Activated B cell treated with CpG ODN at 0.5 μM for 24 hours (primary cell): ENCODE data around the gene TMEM217. TPM values are rescaled to one million over a fixed set of nuclear protein-coding genes. Genes with fewer than 3 reads are reported as not detected.

Experiments used
- ATAC-seq: fragments of 200-7000 bp; cut with Tn5 transposase; one replicate; pipeline ENCODE4 v1.10.0; 2021; ENCODE audit warnings: low read depth, mild to moderate bottlenecking, moderate library complexity
- CTCF ChIA-PET: fragments of 350-600 bp; sonication (Branson Sonifier 250); formaldehyde crosslinking; loops from one replicate; lab custom pipeline; 2021; ENCODE audit warnings: antibody characterized with exemption; lab: Charles Lee
- POLR2A ChIA-PET: fragments of 350-600 bp; sonication (Branson Sonifier 250); formaldehyde crosslinking; loops from one replicate; lab custom pipeline; 2021; ENCODE audit warnings: antibody characterized with exemption; lab: Charles Lee
- DNase-seq: peaks from one replicate; pipeline ENCODE4 v3.0.0; 2022
- H3K27ac Mint-ChIP-seq: one replicate; pipeline ENCODE4 v1.8.0; 2020; ENCODE audit warnings: mixed read lengths
- H3K27me3 Mint-ChIP-seq: one replicate; pipeline ENCODE4 v1.8.0; 2021; ENCODE audit warnings: mixed read lengths
- H3K36me3 Mint-ChIP-seq: one replicate; pipeline ENCODE4 v1.8.0; 2021; ENCODE audit warnings: low read depth, mixed read lengths
- H3K4me1 Mint-ChIP-seq: one replicate; pipeline ENCODE4 v1.8.0; 2021; ENCODE audit warnings: mixed read lengths
- H3K4me3 Mint-ChIP-seq: one replicate; pipeline ENCODE4 v1.8.0; 2020; ENCODE audit warnings: mild to moderate bottlenecking, mixed read lengths
- H3K9me3 Mint-ChIP-seq: one replicate; pipeline ENCODE4 v1.8.0; 2020; ENCODE audit warnings: mixed read lengths
- intact Hi-C: fragments of 100-400 bp; cut with micrococcal nuclease; formaldehyde crosslinking; loops from one replicate; pipeline ENCODE4 v1.15.1; 2024
- total RNA-seq: library from RNA; stranded (reverse); gene quantifications from 2 replicates; pipeline ENCODE4 v1.2.3, GENCODE V29; 2022
- TF ChIP-seq, protein P1 (sequence below): fragments of 200-600 bp; IDR thresholded peaks from one replicate; pipeline ENCODE4 v1.8.0; 2022; ENCODE audit warnings: antibody characterized with exemption, mild to moderate bottlenecking

TMEM217 gene
- total RNA-seq, 1 donor from 2014 or later: 1.0 TPM

DNA sequence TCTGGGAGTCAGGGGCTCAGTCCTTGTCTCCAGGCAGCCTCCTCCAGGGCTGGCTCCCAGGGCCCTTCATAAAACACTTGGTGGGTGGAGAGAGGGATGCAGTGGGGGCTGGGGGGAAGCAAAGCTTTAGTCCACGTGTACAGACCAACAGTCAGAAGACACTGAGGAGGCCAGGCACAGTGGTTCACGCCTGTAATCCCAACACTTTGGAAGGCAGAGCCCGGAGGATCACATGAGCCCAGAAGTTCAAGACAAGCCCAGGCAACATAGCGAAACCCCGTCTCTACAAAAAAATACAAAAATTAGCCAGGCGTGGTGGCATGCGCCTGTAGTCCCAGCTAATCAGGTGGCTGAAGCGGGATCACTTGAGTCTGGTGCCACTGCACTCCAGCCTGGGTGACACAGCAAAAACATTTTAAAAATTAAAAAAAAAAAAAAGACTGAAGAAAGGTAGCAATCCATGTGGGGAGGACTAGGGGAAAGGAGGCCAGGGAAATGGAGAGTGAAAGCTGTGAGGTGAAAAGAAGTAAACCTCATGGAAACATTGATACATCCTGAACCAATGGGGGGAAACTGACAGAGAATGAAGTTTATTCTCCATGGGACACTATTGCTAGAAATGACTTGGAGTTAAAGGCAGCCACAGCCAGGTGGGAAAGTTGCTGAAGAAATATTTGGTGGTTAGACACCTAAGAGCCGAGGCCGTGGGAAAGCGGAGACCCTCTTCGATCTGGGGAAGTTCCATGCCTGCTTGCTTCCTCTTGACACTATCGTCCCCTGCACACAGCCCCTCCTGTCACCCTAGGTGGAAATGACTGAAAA is 52.6 kb downstream of the TMEM217 start:
- no peak for DNase-seq
- Mint-ChIP-seq H3K4me1 (peaks cover 27% of the 10 kb centered on the region), H3K27me3 (no peaks in the 10 kb centered on the region), H3K9me3 (no peaks in the 10 kb centered on the region), H3K4me3 (no peak overlapping the region), H3K36me3 (no peaks in the 10 kb centered on the region), H3K27ac (no peak overlapping the region)
- TF ChIP-seq, protein P1, sequence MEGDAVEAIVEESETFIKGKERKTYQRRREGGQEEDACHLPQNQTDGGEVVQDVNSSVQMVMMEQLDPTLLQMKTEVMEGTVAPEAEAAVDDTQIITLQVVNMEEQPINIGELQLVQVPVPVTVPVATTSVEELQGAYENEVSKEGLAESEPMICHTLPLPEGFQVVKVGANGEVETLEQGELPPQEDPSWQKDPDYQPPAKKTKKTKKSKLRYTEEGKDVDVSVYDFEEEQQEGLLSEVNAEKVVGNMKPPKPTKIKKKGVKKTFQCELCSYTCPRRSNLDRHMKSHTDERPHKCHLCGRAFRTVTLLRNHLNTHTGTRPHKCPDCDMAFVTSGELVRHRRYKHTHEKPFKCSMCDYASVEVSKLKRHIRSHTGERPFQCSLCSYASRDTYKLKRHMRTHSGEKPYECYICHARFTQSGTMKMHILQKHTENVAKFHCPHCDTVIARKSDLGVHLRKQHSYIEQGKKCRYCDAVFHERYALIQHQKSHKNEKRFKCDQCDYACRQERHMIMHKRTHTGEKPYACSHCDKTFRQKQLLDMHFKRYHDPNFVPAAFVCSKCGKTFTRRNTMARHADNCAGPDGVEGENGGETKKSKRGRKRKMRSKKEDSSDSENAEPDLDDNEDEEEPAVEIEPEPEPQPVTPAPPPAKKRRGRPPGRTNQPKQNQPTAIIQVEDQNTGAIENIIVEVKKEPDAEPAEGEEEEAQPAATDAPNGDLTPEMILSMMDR: no peak
- ChIA-PET POLR2A (interaction anchor here (0.6 to 1.9 kb wide), 10 partner anchors 12 to 176 kb away, joined by 3 to 10 read pairs (median 4); no protein-coding TSS in a partner anchor), CTCF (interaction anchor here (1.0 to 8.6 kb wide), 7 partner anchors 11 to 186 kb away, joined by 3 to 149 read pairs (median 4); no protein-coding TSS in a partner anchor)
- intact Hi-C loops: no loop called here
- no peak for ATAC-seq

DNA sequence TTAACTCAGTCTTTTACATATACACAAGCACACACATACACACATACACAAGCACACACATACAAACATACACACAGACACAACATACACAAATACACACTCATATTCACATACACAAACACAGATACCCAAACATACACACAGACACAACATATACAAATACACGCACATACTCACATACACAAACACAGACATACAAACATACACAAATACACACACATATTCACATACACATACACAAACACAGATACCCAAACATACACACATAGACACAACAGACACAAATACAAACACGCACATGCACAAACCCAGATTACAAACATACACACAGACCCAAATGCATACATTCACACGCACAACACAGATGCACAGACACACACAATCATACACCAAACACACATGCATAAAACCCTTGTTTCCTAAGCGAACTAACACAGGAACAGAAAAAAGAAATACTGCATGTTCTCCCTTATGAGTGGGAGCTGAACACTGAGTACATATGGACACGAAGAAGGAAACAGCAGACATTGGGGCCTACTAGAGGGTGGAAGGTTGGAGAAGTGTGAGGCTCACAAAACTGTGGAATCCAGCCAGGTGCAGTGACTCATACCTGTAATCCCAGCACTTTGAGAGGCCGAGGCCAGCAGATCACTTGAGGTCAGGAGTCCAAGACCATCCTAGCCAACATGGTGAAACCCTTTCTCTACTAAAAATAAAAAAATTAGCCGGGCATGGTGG is 53.8 kb downstream of the TMEM217 start:
- ChIA-PET POLR2A (interaction anchor here (0.6 to 1.9 kb wide), 3 partner anchors 32 to 609 kb away, joined by 3 to 10 read pairs (median 3); no protein-coding TSS in a partner anchor), CTCF (interaction anchor here (1.0 to 8.6 kb wide), 5 partner anchors 14 to 185 kb away, joined by 3 to 149 read pairs (median 113); no protein-coding TSS in a partner anchor)
- ATAC-seq (no peak), DNase-seq (no peak)
- Mint-ChIP-seq H3K27ac (no peak overlapping the region), H3K27me3 (no peaks in the 10 kb centered on the region), H3K36me3 (no peaks in the 10 kb centered on the region), H3K9me3 (no peaks in the 10 kb centered on the region), H3K4me3 (no peak overlapping the region), H3K4me1 (peaks cover 25% of the 10 kb centered on the region)
- intact Hi-C loops: no loop called here
- TF ChIP-seq, protein P1: no peak

DNA sequence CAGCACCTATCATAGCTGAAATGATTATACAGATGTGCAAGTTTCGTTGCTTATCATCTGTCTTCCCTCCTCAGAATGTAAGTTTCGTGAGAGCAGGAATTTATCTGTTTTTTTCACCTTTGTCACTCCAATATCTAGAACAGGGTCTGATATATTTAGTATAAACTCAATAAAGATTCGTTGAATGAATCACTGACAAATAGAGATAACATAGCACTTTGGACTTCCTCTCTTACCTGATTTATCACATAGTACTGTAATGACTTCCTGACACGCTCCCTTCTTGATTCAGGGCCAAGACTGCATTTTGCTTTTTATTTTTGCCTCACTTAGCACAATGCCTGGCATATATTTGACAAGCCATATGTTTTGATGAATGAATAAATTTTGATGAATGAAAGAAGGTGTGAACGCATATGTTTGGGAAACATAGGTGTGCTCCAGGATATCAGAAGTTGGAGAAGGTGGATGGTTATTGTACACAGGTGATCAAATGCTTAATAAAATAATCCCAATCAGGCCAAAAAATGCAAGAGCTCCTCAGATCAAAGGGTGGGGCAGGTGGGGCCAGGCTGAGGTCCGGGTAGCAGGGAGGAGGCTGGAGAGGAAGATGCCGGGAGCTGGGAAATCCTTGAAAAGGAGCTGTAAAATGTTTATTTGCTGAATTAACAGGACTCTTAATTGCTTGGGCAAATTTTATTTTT is 55.0 kb downstream of the TMEM217 start:
- ATAC-seq (no peak), DNase-seq (no peak)
- H3K36me3 Mint-ChIP-seq: no peaks in the 10 kb centered on the region
- no peaks in the 10 kb centered on the region for H3K9me3 Mint-ChIP-seq
- H3K4me3 Mint-ChIP-seq: no peak overlapping the region
- H3K27ac Mint-ChIP-seq: no peak overlapping the region
- intact Hi-C loops: no loop called here
- H3K27me3 Mint-ChIP-seq: no peaks in the 10 kb centered on the region
- CTCF ChIA-PET: no interaction called here
- TF ChIP-seq, protein P1: no peak
- peaks cover 21% of the 10 kb centered on the region for H3K4me1 Mint-ChIP-seq
- POLR2A ChIA-PET: interaction anchor here (0.6 to 1.2 kb wide), 4 partner anchors 27 to 394 kb away, joined by 3 to 6 read pairs (median 4); no protein-coding TSS in a partner anchor

DNA sequence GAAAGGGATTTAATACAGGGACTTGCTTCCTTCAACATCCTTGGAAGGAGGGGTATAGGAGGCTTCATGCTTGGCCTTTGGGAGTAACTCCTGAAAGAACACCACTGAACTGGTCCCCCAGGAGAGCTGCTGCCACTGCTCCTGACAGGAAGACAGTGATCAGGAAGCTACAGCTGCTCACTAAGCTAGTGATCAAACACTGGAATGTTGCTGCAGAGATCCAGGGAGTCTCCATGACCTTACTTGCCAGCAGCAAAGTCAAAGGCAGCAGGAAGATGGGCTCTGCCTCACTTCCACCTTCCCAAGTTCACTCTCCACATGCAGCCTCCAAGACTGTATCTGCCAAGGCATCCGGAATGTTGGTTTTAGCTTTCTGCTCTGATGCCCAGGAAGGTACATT is 56.2 kb downstream of the TMEM217 start:
- H3K4me1 Mint-ChIP-seq: peaks cover 14% of the 10 kb centered on the region
- no peak overlapping the region for H3K27ac Mint-ChIP-seq
- ChIA-PET POLR2A (interaction anchor here (0.7 to 1.3 kb wide), 2 partner anchors 28 to 432 kb away, joined by 3 read pairs; no protein-coding TSS in a partner anchor), CTCF (interaction anchor here (0.8 to 1.5 kb wide), 2 partner anchors 8 to 317 kb away, joined by 3 to 4 read pairs; no protein-coding TSS in a partner anchor)
- no peaks in the 10 kb centered on the region for H3K27me3 Mint-ChIP-seq
- no peak overlapping the region for H3K4me3 Mint-ChIP-seq
- DNase-seq (no peak), ATAC-seq (no peak)
- TF ChIP-seq, protein P1: no peak
- H3K36me3 Mint-ChIP-seq: no peaks in the 10 kb centered on the region
- no peaks in the 10 kb centered on the region for H3K9me3 Mint-ChIP-seq
- intact Hi-C loops: no loop called here
